Neural cell (in vitro differentiated cells): ENCODE results near the gene SLC29A1. TPM values are rescaled to one million over a fixed set of nuclear protein-coding genes. Genes with fewer than 3 reads are reported as not detected.

Experiments used
- polyA plus RNA-seq: library from polyadenylated mRNA; depleted of rRNA; stranded (reverse); fragments of >200 nt; gene quantifications from 2 replicates; pipeline ENCODE4 v1.2.3, GENCODE V29; 2014
- small RNA-seq, 3 experiments: library from RNA; depleted of rRNA; stranded (forward); fragments of <200 nt; gene quantifications; one replicate each; pipeline ENCODE3, GENCODE V24; 2012

Gene SLC29A1
- polyA plus RNA-seq, 1 donor from 2014 or later: 18.9 TPM

Small RNAs within 50 kb of the gene (small RNA-seq; reads per million reads assigned to genes)
- gene RN7SL811P: 0 reads per million in 3 experiments

Other genes starting within 250 kb of the SLC29A1 start
- 66.4 and 70.7 TPM in 2 replicates for gene MRPL14, start 96.1 kb upstream of the SLC29A1 start, polyA plus RNA-seq
- 49.9 and 67.5 TPM in 2 replicates for gene TMEM63B, start 96.0 kb upstream of the SLC29A1 start, polyA plus RNA-seq
- gene CAPN11, start 64.8 kb upstream of the SLC29A1 start, polyA plus RNA-seq: not detected in 2 replicates
- gene MYMX, start 6.7 kb upstream of the SLC29A1 start, polyA plus RNA-seq: not detected in 2 replicates
- gene HSP90AB1, start 23.5 kb downstream of the SLC29A1 start, polyA plus RNA-seq: 485 and 522 TPM in 2 replicates
- 44.5 and 64.9 TPM in 2 replicates for gene SLC35B2, start 33.9 kb downstream of the SLC29A1 start, polyA plus RNA-seq
- 15.1 and 16.8 TPM in 2 replicates for gene NFKBIE, start 42.0 kb downstream of the SLC29A1 start, polyA plus RNA-seq
- 66.0 and 82.1 TPM in 2 replicates for gene TMEM151B, start 46.9 kb downstream of the SLC29A1 start, polyA plus RNA-seq
- 12.6 and 14.0 TPM in 2 replicates for gene AARS2, start 89.8 kb downstream of the SLC29A1 start, polyA plus RNA-seq
- gene SPATS1, start 119.1 kb downstream of the SLC29A1 start, polyA plus RNA-seq: not detected in 2 replicates
- gene CDC5L, start 164.1 kb downstream of the SLC29A1 start, polyA plus RNA-seq: 27.3 and 28.9 TPM in 2 replicates